NCI-H2029 treated with DMSO at 0.1 percent for 48 hours (cell line): Measurements from ENCODE around the gene HTT.
A peak's percentile ranks its signal among the peaks of the same experiment; 100 is the strongest.

Experiments used
- DNase-seq: peaks from one replicate; lab custom pipeline; 2025; lab: John Stamatoyannopoulos, UW

The HTT gene

GRCh38 chr4:3248811-3249661 is 174.6 kb downstream of the HTT start, which contains the start of gene MSANTD1:
TSS of gene MSANTD1 (plus strand) at chr4:3249159. CDS start at chr4:3249223, 64 bp downstream.
- DNase-seq = no peak

GRCh38 chr4:3249711-3250437 is 175.4 kb downstream of the HTT start:
- no peak for DNase-seq

- no peak for DNase-seq
Measured at GRCh38 chr4:3250438-3250955, 176.0 kb downstream of the HTT start.

GRCh38 chr4:3250956-3251690 is 176.6 kb downstream of the HTT start:
- no peak for DNase-seq

DNA sequence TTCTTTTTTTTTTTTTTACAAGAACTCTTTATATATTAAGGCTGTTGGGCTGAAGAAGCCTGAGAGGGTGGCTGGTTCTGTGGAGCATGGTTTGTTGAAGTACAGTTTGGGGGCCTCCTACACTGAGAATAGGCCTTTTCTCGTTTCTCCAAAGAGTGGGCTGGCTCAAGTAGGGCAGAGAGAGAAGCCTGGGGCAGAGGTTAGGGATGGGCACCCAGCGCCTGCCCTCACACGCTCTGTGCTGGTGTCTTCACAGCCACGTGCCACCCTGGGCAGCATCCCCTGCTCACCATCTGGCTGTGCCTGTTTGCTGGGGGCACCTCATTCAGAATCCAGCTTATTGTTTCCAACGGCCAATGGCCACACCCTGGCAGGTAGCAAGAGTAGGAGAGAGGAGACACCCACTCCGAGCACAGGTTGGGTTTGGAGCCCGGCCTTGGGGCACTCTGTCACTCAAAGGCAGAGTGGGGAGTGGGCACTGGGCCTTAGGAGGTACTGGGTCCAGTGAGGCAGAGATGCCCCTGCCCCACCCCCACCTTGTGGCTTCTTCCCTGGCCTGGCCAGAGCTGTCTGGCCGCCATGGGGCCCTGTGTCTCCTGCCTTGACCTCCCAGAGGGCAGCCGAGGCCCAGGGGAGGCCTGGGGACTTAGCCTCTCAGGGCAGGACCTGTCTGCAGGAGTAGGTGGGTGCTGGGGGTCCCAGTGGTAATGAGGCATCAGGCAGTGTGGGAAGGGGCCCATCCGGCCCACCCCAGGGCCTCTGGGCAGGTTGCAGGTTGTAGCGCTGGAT is 177.4 kb downstream of the HTT start:
- no peak for DNase-seq

DNA sequence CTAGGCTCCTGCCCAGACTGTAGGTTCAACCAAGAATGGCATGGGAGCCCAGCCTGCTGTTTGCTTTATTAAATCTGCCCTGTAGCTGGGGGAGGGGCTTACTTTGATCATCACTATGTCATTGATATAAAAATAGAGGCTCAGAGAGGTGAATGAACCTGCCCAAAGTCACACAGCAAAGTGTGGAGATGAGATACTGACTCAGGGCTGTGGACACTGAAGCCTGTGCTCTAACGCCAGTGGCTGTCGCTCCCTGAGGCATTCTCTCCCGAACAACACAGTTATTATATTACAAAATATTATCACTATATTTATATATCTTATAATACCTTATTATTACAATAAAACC is 178.0 kb downstream of the HTT start:
- DNase-seq = no peak

DNA sequence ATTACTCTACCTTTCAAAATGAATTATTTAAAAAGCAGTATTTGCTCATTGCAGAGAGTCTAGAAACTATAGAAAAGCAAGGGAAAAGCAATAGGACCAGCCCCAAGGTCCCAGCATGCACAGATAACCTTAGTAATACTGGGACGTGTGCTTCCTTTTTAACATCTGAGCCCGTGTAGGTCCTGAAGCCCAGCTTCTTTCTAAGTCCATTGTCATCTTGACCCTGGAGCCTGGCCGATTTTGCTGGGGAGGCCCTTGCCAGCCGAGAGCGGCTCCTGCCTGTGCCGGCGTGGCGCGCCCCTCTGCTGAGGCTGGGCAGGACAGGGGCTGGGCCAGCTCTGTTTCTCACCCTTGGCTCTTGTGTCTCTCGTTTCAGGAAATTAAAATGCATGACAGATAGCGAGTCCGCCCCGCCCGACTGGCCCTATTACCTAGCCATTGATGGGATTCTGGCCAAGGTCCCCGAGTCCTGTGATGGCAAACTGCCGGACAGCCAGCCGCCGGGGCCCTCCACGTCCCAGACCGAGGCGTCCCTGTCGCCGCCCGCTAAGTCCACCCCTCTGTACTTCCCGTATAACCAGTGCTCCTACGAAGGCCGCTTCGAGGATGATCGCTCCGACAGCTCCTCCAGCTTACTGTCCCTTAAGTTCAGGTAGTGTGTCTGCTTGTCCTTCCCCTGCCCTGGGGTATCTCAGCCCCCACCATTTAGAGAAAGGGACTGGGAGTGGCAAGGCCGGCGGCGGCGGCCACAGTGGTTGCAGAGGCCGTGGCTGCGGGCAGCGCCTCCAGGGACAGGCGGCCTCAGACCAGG is 178.6 kb downstream of the HTT start:
- no peak for DNase-seq

- DNase-seq = no peak
Measured at GRCh38 chr4:3253808-3254207, 179.3 kb downstream of the HTT start.

DNA sequence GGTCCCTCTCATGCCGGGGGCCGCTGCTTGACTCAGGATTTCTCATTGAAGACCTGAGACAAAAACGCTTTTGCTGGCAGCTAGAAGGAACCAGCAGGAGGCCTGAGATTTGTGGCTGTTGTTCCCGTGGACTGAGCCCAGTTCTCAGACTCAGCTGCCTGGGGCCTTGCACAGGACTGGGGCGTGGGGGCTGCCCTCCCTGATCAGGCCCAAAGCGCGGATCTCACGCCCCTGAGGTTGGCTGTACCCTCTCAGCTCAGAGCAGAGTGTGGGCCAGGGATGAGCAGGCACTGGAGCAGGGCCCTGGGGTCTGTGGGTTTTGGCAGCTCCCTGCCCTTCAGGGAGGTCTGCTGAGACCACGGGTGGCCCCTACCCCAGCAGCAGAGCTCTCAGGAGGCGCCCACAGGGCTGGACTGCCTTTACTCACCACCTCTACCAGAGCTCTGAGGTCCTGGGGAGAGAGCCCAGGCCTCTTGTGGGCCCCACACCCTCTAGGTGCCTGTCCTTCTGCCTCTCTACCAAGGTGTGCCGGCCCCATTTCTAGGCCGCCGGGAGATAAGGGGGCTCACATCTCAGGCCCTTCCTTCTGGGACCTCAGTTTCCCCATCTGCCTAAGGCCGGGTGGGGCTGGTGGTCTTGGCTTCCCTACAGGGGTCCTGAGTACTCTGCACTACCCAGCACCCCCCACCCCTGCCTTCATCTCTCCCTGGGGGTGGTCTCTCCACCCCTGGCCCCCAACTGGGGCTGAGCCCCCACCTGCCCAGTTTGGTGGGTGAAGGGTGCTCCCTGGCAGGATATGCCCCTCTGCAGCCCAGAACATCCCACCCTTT is 180.0 kb downstream of the HTT start:
- DNase-seq = no peak

- DNase-seq = no peak
Measured at GRCh38 chr4:3255611-3256186, 181.2 kb downstream of the HTT start.

GRCh38 chr4:3256230-3257102 is 182.0 kb downstream of the HTT start:
- DNase-seq = no peak

DNA sequence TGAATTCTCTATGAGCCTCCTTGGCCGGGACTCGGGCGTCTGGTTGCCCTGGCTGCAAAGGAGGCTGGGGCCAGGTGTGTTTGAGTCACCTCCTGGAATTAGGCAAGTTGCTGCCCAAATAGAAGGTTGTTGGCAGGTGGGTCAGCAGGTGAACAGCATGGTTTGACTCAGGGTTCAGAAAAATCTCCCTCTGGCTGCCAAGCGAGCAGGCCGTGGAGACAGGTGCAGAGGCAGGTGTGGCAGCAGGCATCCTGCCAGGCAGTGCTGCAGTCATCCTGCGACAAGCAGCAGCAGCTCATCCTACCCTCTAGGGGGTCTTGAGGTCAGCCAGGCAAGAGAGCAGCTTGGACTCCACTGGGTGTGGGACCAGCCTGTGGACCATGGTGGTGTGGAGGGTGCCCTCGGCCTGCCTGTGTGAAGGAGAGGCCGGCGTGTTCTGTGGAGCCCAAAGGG is 182.6 kb downstream of the HTT start:
- peak; percentile 67 for DNase-seq

- peak; percentile 7 for DNase-seq
Measured at GRCh38 chr4:3257556-3258482, 183.3 kb downstream of the HTT start.

DNA sequence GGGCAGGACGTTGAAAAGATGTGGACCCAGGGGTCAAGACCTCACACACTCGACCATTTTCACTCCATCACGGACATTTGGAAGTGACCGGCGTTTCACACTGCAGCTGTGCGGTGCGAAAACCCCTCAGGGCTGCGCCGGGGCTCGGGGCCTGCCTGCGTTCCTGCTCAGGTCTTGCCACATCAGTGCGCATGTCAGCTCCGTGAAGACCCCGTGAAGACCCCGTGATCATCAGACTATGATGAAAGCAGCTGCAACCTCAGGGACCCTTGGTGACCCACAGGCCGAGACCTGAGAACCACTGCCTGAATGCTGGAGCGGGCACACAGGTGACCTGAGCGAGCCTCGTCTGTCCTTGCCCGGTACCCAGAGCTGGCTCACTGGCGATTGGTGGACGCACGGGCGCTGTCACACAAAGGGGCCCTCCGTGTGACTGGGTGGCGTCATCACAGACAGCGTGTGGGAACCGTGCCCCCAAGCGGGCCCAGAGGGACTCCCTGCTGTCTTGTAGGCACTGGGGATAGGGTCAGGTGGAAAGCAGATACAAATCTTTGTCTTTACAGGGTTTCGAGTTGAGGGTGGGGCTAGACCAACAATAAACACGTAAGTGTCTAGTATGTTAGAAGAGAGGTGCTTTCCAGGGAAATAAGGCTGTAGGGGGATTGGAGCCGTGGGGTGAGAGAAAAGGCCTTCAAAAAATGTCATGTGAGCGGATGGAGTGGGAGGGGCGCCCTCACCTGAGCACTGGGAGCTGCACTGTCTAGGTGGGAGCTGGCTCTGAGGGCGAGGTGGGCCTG is 187.1 kb downstream of the HTT start:
- DNase-seq = no peak

DNA sequence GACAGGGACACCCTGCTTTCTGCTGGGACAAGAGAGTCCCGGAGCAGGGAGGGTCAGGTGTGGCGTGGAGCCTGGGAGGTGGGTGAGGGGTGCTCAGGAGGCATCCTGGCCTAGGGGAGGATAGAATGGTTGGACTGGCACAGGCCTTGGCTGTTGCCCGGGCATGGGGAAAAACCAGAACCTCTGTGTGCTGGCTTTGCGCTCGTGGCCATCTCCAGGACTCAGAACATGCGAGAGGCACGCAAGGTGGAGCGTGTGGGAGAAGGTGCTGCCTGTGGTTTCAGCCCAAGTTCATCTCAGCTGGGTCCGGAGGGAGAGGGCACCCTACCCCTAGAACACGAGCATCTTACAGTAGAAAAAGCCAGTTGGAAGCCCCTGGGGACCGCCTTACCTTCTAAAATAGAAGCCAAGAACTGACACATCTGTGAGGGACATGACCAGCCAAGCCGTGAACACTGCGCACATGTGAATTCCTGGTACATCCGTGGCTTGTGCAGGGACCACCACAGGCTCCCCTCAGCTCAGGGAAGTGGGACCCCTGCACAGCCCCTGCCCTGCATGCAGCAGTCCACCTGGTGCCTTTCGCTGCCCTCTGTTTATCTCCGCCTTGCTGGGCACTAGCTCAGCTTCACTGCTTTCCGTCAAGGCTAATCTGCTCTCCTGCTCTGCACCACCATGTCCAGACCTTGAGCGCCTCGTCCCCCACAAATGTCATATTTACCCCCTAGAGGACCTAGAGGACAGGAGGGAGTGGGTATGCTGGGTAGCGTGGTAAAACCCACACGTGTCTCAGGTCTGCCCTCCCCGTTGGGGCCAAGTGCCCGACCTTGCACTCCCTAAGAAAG is 187.9 kb downstream of the HTT start:
- no peak for DNase-seq
